Pancreas (tissue), 10 donors: ENCODE measurements around the gene IGLL5. TPM values are rescaled to one million over a fixed set of nuclear protein-coding genes. Genes with fewer than 3 reads are reported as not detected.

Source experiments
- ATAC-seq, 4 donors: fragments of 200-7000 bp; cut with Tn5 transposase; one replicate each; pipeline versions ENCODE4 v1.8.0 to v1.9.1; 2020; ENCODE audit warnings: mild to moderate bottlenecking in 4 of 4, moderate library complexity in 4 of 4
- DNase-seq, 6 donors: peaks; one replicate each; pipeline ENCODE4 v3.0.0-alpha.2; 2020
- FAIRE-seq: peaks from 2 replicates; lab custom pipeline; 2012; peaks lifted over from hg19 to GRCh38; lab: Jason Lieb, UNC
- H3K27ac ChIP-seq, 4 donors: fragments of 200-600 bp; sonication (generic); 1 replicate in 3 of 4; 2 replicates in 1 of 4; pipeline versions ENCODE4 v1.5.0 to v1.8.0; 2020
- H3K27me3 ChIP-seq, 4 donors: fragments of 200-600 bp; one replicate each; pipeline ENCODE4 v1.8.0; 2021
- H3K36me3 ChIP-seq, 3 donors: fragments of 200-600 bp; sonication (generic) in 1 of 3; one replicate each; pipeline versions ENCODE4 v1.5.0 to v1.8.0; 2020 to 2021
- H3K4me1 ChIP-seq, 3 donors: fragments of 200-600 bp; one replicate each; pipeline ENCODE4 v1.8.0; 2021
- H3K4me3 ChIP-seq, 4 donors: fragments of 200-600 bp; sonication (generic) in 2 of 4; one replicate each; pipeline versions ENCODE4 v1.5.0 to v1.8.0; 2020 to 2021
- H3K9me3 ChIP-seq, 4 donors: fragments of 200-600 bp; one replicate each; pipeline ENCODE4 v1.8.0; 2021
- CTCF ChIP-seq, 4 donors: fragments of 200-600 bp; sonication (generic) in 3 of 4; IDR thresholded peaks; one replicate each; pipeline versions ENCODE4 v1.5.0 to v1.8.0; 2021; ENCODE audit warnings: antibody characterized with exemption in 4 of 4
- WGBS, 2 donors: extraction: QIAGEN DNeasy Blood & Tissue Kit; methylation state at CpG; one replicate each; pipeline ENCODE4 v1.1.7; 2013; 5-methylcytosine and 5-hydroxymethylcytosine counted together
- intact Hi-C, 3 donors: fragments of 100-400 bp; cut with DNase I; formaldehyde crosslinking; loops; one replicate each; pipeline versions ENCODE4 v1.11.1 to v1.14.2; 2022
- polyA plus RNA-seq, 2 donors: library from polyadenylated mRNA; stranded (reverse); fragments of 200-250 nt; gene quantifications; one replicate each; pipeline ENCODE4 v1.2.3, GENCODE V29; 2013
- total RNA-seq, 6 donors: library from RNA; stranded (reverse); fragmentation: NEBNext Ultra II Directional in 4 of 6; extraction: Animal tissue kit (Norgen Biotek cat#: 25700) in 4 of 6; gene quantifications; one replicate each; pipeline versions ENCODE4 v1.2.1 to v1.2.4, GENCODE V29; 2021 to 2023
- donor health status: healthy with polysubstance abuse.
- donor health status: DM: no; HTN: no; CAD: no; lungs with moderate emphysema.
- donor health status: DM: no; HTN: no; CAD: no.
- donor health status: control.
- donor health status: control.
- donor health status: Bipolar disorder and iron deficiency.
- donor health status: DM: yes; HTN: yes; CAD: no.
- donor health status: DM: no; HTN: no; CAD: no.
- donor health status: DM: no; HTN: no; CAD: no.
- donor health status: DM: yes; HTN: yes; CAD: no.

The IGLL5 gene
- total and polyA plus RNA-seq, 8 donors = 0.23 to 26.3 (median 0.72) TPM; not detected in 3

GRCh38 chr22:22923379-22923778 lies 35.8 kb downstream of the IGLL5 start:
- DNase-seq (no peak), ATAC-seq (no peak), FAIRE-seq (no peak)
- Histone ChIP-seq H3K27me3 (no peaks in the 10 kb centered on the region), H3K4me1 (no peaks in the 10 kb centered on the region), H3K4me3 (no peak overlapping the region), H3K36me3 (no peaks in the 10 kb centered on the region), H3K27ac (no peak overlapping the region), H3K9me3 (no peaks in the 10 kb centered on the region)
- WGBS, 2 donors = 74 to 75% methylated on average over 4 of the region's 4 CpGs
- no peak for TF ChIP-seq CTCF (IDR thresholded peaks at IDR 0.05)
- intact Hi-C loops = no loop called here

- ATAC-seq = no peak
- WGBS, 2 donors = 55 to 59% methylated on average over 4 of the region's 4 CpGs
- no peaks in the 10 kb centered on the region for H3K27me3 ChIP-seq
- H3K9me3 ChIP-seq = no peaks in the 10 kb centered on the region
- no peaks in the 10 kb centered on the region for H3K36me3 ChIP-seq
- no peaks in the 10 kb centered on the region for H3K4me1 ChIP-seq
- no peak for DNase-seq
- intact Hi-C loops = no loop called here
- no peak for TF ChIP-seq CTCF (IDR thresholded peaks at IDR 0.05)
- no peak overlapping the region for H3K4me3 ChIP-seq
- no peak overlapping the region for H3K27ac ChIP-seq
- FAIRE-seq = no peak
Measured at GRCh38 chr22:22923930-22924329, 36.3 kb downstream of the IGLL5 start.

GRCh38 chr22:22924369-22925145 lies 36.9 kb downstream of the IGLL5 start:
- Histone ChIP-seq H3K4me3 (no peak overlapping the region), H3K9me3 (no peaks in the 10 kb centered on the region), H3K36me3 (no peaks in the 10 kb centered on the region), H3K27me3 (no peaks in the 10 kb centered on the region), H3K4me1 (no peaks in the 10 kb centered on the region), H3K27ac (no peak overlapping the region)
- TF ChIP-seq CTCF (IDR thresholded peaks at IDR 0.05) = no peak
- DNase-seq (no peak), ATAC-seq (no peak), FAIRE-seq (no peak)
- intact Hi-C loops = no loop called here
- 68 to 72% methylated on average over 9 of the region's 9 CpGs for WGBS, 2 donors

GRCh38 chr22:22925146-22925804 lies 37.7 kb downstream of the IGLL5 start:
- Histone ChIP-seq H3K9me3 (no peaks in the 10 kb centered on the region), H3K36me3 (no peaks in the 10 kb centered on the region), H3K4me3 (no peak overlapping the region), H3K27me3 (no peaks in the 10 kb centered on the region), H3K4me1 (no peaks in the 10 kb centered on the region), H3K27ac (no peak overlapping the region)
- FAIRE-seq = no peak
- DNase-seq = no peak
- TF ChIP-seq CTCF (IDR thresholded peaks at IDR 0.05) = no peak
- no peak for ATAC-seq
- intact Hi-C loops = no loop called here
- 58 to 63% methylated on average over 14 of the region's 14 CpGs for WGBS, 2 donors
